ENCODE data around the gene ZNF652.

- TF ChIP-seq GATA2 (IDR thresholded peaks at IDR 0.05; ENCODE audit: low read depth, low read length) = no peak
- no peak for TF ChIP-seq GATA3 (IDR thresholded peaks at IDR 0.05; ENCODE audit: low read depth, low read length)
These were observed 112.0 kb downstream of the ZNF652 start for GRCh38 chr17:49249890-49250522.
